A673 (cell line): Measurements from ENCODE around the gene SSPN.

Experiments used
- CTCF ChIP-seq: fragments of 300-800, 200-600 bp; sonication (generic); conservative IDR thresholded peaks from 2 replicates; pipeline ENCODE4 v1.5.1; 2017; ENCODE audit warnings: low read depth, mild to moderate bottlenecking, antibody characterized with exemption, low read length, moderate library complexity, mixed read lengths
- EZH2 ChIP-seq: fragments of 200-600 bp; sonication (generic); IDR thresholded peaks from 2 replicates; pipeline ENCODE4 v1.6.1; 2017; ENCODE audit warnings: borderline replicate concordance, low read depth, mild to moderate bottlenecking, mixed read lengths, antibody characterized with exemption, low read length; ENCODE audit not compliant: poor library complexity, severe bottlenecking

GRCh38 chr12:26176725-26177124, 18.6 kb upstream of the SSPN start:
- TF ChIP-seq CTCF (no peak), EZH2 (no peak)
